ENCODE results near the gene PEAK3. TPM values are rescaled to one million over a fixed set of nuclear protein-coding genes. Genes with fewer than 3 reads are reported as not detected.
A peak's percentile ranks its signal among the peaks of the same experiment; 100 is the strongest.

Gene PEAK3
- total RNA-seq, 2 donors from 2014 or later, result 0.90 to 2.0 TPM

- peak; percentile 90 for DNase-seq (ENCODE audit: low spot score)
- intact Hi-C loops (cut with DNase I), result loop anchor here in 1 of 2 donors (5.0 kb wide), 1 partner anchor 117 kb away; no protein-coding TSS in a partner anchor
Observed at GRCh38 chr19:2274931-2275535, 6.9 kb downstream of the PEAK3 start.

- no peak for DNase-seq (ENCODE audit: low spot score)
- intact Hi-C loops (cut with DNase I), result no loop called here
Observed at GRCh38 chr19:2274185-2274711, 7.7 kb downstream of the PEAK3 start.

GRCh38 chr19:2273356-2274184 is 8.4 kb downstream of the PEAK3 start:
- intact Hi-C loops (cut with DNase I), result loop anchor here in 1 of 2 donors (2.0 kb wide), 2 partner anchors 33 to 117 kb away; no protein-coding TSS in a partner anchor
- peak; percentile 92 for DNase-seq (ENCODE audit: low spot score)

GRCh38 chr19:2271234-2272103 is 10.5 kb downstream of the PEAK3 start:
- intact Hi-C loops (cut with DNase I), result loop anchor here in 1 of 2 donors (2.0 kb wide), 2 partner anchors 31 to 115 kb away; no protein-coding TSS in a partner anchor
- peak; percentile 88 for DNase-seq (ENCODE audit: low spot score)

DNA sequence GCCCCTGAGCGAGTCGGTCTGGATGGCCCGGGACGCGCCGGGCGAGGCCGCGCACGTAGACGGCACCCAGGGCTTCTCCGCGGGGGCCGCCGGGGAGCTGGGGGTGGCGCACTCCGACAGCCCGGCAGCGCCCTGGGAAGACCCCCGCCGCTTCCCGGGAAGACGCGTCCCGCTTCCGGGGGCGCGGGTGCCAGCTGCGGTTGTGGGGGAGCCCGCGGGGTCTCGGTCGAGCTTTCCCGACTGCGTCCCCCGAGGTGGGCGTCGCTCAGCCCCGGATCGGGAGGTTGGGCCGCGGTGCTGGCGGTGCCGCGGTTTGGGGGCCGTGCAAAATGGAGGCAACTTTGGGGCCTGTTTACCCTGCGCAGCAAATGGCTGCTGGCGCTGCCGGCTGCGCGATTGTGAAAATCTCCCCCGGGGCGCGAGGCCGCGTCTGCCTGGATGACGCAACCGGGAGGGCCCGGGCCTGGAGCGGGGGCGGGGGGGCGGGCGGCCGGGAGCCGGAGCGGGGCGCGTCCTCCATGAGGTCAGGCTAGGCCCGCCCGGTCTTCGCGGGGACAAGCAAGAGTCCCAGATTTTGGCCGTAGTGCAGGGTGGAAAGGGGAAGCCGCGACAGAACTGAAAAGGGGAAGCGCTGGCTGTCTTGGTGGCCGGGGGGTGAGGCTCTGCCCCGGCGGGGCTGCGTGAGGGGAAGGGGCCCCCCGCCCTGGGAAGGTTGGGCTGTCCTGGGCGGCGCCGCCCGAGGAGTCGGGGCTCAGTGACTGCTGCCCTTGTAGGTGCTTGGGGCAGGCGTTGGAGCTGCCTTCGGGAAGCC is 11.3 kb downstream of the PEAK3 start:
- intact Hi-C loops (cut with DNase I), result no loop called here
- DNase-seq (ENCODE audit: low spot score), result peak; percentile 97

- DNase-seq (ENCODE audit: low spot score), result peak; percentile 92
Observed at GRCh38 chr19:2270157-2270422, 11.9 kb downstream of the PEAK3 start.

GRCh38 chr19:2269244-2270156 is 12.5 kb downstream of the PEAK3 start:
- intact Hi-C loops (cut with DNase I), result no loop called here
- DNase-seq (ENCODE audit: low spot score), result peak; percentile 100

More at GRCh38 chr19:2270157-2270422, 11.9 kb downstream of the PEAK3 start:
- intact Hi-C loops (cut with DNase I), result no loop called here

DNA sequence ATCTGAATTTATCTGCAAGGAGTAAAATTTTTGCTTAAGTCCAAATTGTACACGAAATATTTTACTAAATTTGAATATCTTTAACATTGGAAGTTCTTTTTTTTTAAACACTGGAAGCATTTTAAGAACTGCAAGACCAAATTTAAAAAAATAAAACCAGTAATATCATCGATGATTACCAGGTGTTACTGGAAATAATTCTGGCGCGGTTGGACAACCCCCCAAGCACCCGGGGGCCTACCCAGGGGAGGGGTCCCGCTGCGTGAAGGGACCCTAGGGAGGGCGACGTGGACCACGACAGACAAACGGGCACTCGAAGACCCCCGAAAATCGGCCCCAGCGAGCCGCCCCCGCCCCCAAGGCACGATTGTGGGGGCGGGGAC is 13.1 kb downstream of the PEAK3 start:
- intact Hi-C loops (cut with DNase I), result no loop called here
- no peak for DNase-seq (ENCODE audit: low spot score)

- intact Hi-C loops (cut with DNase I), result no loop called here
- DNase-seq (ENCODE audit: low spot score), result no peak
Observed at GRCh38 chr19:2268480-2268830, 13.5 kb downstream of the PEAK3 start.

DNA sequence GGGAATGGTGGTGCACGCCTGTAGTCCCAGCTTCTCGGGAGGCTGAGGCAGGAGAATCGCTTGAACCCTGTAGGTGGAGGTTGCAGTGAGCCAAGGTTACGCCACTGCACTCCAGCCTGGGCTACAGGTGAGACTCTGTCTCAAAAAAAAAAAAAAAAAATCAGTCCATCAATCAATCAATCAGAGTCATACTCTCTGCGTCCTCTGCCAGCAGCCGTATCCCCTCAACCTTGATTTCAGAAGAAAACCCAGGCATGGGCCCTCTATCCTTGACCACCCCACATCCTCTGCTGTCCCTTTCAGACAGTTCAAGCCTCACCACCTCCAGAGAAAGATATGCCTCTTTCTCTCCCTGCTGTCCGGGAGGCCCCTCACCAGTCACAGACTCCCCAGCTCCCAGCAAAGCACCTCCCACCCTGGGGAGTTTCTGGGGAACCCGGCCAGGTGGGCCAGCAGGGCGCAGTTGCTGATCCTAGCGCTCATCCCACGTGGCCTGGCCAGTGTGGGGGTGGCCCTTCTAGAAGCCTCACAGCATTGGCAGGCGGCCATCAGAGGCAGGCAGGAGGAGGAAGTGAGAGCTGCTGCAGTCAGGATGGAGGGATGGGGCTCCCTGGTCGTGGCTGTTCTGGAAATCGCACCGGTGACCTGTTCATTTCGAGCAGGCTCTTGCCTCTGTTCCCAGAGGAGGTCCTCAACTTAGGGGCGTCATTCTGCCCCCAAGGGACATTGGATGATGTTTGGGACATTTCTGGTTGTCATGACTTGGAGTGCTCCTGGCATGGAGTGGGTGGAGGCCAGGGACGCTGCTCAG is 15.6 kb downstream of the PEAK3 start:
- intact Hi-C loops (cut with DNase I), result no loop called here
- DNase-seq (ENCODE audit: low spot score), result peak; percentile 96

GRCh38 chr19:2261438-2262172 is 20.4 kb downstream of the PEAK3 start:
- DNase-seq (ENCODE audit: low spot score), result no peak
- intact Hi-C loops (cut with DNase I), result no loop called here

DNA sequence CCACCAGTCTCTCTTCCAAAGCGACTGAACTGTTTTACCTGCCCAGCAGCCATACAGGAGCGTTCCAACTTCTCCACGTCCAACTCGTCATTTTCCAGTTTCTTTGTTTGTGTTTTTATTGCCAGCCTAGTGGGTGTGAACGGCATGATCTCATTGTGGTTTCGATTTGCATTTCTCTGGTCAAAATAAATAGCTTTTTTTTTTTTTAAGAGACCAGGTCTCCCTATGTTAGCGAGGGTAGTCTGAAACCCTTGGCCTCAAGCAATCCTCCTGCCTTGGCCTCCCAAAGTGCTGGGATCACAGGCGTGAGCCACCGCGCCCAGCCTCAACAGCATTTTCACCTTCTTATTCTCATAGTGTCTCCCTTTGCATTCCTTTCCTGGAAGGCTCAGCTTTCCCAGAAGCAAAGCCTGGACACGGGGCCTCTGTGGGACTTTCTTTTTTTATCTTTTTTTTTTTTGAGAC is 21.6 kb downstream of the PEAK3 start:
- intact Hi-C loops (cut with DNase I), result no loop called here
- no peak for DNase-seq (ENCODE audit: low spot score)

GRCh38 chr19:2259336-2259735 is 22.6 kb downstream of the PEAK3 start:
- intact Hi-C loops (cut with DNase I), result no loop called here
- DNase-seq (ENCODE audit: low spot score), result no peak

DNA sequence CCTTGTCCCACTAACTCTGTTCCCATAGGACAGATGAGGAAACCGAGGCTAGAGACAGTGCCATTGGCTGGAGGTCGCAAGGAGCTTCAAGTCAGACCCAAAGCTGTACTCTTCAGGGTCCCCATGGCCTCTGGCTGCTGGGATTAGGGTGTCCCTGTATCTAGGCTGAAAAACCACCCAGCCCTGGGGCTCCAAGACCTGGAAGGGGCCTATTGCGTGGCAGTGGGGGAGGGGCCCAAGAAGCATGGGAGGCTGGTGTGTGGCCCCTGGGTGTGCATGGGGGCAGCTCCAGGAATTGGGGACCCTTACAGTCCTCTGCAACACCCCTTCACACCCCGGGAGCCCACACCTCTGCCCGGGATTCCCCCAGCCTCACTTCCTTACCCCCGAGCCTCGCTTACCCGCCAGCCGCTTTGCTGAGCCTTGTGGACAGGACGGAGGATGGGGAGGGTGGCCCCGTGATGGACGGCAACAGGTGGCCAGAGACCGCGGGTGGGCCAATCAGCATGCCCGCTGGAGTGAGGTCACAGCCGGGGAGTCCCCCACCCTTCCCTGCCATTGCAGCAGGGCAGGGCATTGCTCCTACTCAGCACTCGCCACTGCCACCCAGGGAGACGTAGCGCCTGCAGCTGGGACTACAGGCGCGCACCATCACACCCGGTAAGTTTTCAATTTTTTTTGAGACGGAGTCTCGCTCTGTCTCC is 25.8 kb downstream of the PEAK3 start, which contains the start of gene JSRP1:
Gene JSRP1 (minus strand): TSS at position 436 of the 704 bp plus-strand sequence. CDS start 1,103 bp downstream, outside the sequence.
- intact Hi-C loops (cut with DNase I), result no loop called here
- no peak for DNase-seq (ENCODE audit: low spot score)

GRCh38 chr19:2255112-2255845 is 26.7 kb downstream of the PEAK3 start:
- DNase-seq (ENCODE audit: low spot score), result no peak
- intact Hi-C loops (cut with DNase I), result no loop called here
